GM12878 (cell line): ENCODE measurements around the gene C14orf93. TPM values are rescaled to one million over a fixed set of nuclear protein-coding genes. Genes with fewer than 3 reads are reported as not detected.

ENCODE experiments used
- ATAC-seq: fragments of 200-7000 bp; cut with Tn5 transposase; 3 replicates; pipeline ENCODE4 v1.9.1; 2020; ENCODE audit warnings: mild to moderate bottlenecking, moderate library complexity
- BruUV-seq: library from RNA; stranded (reverse); fragments of 400-500 nt; replicated peaks from 2 replicates; lab custom pipeline; 2021; lab: Mats Ljungman, UMichigan
- CTCF ChIA-PET: fragments of 300-600 bp; sonication (Branson Sonifier 250); formaldehyde crosslinking; extraction: SDS; loops from one replicate; lab custom pipeline; 2021; ENCODE audit warnings: inconsistent platforms; lab: Yijun Ruan, JAX
- POLR2A ChIA-PET: fragments of 350-600 bp; formaldehyde crosslinking; extraction: SDS; loops from one replicate; lab custom pipeline; 2021; ENCODE audit warnings: inconsistent platforms; lab: Charles Lee
- RAD21 ChIA-PET: fragments of 300-600 bp; sonication (Branson Sonifier 250); formaldehyde crosslinking; loops from one replicate; lab custom pipeline; 2023; ENCODE audit warnings: antibody characterized with exemption; ENCODE audit not compliant: unreplicated experiment; lab: Charles Lee
- SMC1A ChIA-PET: fragments of 300-600 bp; sonication (Branson Sonifier 250); formaldehyde crosslinking; loops from one replicate; lab custom pipeline; 2023; ENCODE audit not compliant: unreplicated experiment, uncharacterized antibody; lab: Charles Lee
- DNase-seq: peaks from one replicate; pipeline ENCODE4 v3.0.0-alpha.2; 2011; ENCODE audit warnings: low read depth, low spot score
- FAIRE-seq: peaks from 3 replicates; lab custom pipeline; 2011; peaks lifted over from hg19 to GRCh38; lab: Jason Lieb, UNC
- H2AFZ ChIP-seq: 2 replicates; pipeline ENCODE4 v1.6.0; 2011; ENCODE audit warnings: low read depth, low read length, control low read depth; ENCODE audit not compliant: control insufficient read depth
- H3K27ac ChIP-seq: 2 replicates; pipeline ENCODE4 v1.5.1; 2011; ENCODE audit warnings: control low read depth; ENCODE audit not compliant: control insufficient read depth, insufficient read depth
- H3K27me3 ChIP-seq, 2 experiments: replicated peaks in 1 of 2; 2 replicates each; pipeline versions ENCODE4 v1.6.0 to v1.6.1; 2011; ENCODE audit warnings: low read length in 1 of 2; ENCODE audit not compliant: control insufficient read depth in 2 of 2, insufficient read depth in 2 of 2
- H3K36me3 ChIP-seq, 2 experiments: 2 replicates each; pipeline ENCODE4 v1.5.1; 2011; ENCODE audit warnings: low read length in 1 of 2; ENCODE audit not compliant: control insufficient read depth in 2 of 2, insufficient read depth in 2 of 2
- H3K4me1 ChIP-seq: 2 replicates; pipeline ENCODE4 v1.6.1; 2011; ENCODE audit warnings: mild to moderate bottlenecking, low read length, moderate library complexity, mixed read lengths; ENCODE audit not compliant: control insufficient read depth, insufficient read depth
- H3K4me2 ChIP-seq: 2 replicates; pipeline ENCODE4 v1.6.0; 2011; ENCODE audit warnings: control low read depth; ENCODE audit not compliant: control insufficient read depth, insufficient read depth
- H3K4me3 ChIP-seq: fragments of 200-600 bp; sonication (generic); 2 replicates; pipeline ENCODE4 v1.5.1; 2016
- H3K79me2 ChIP-seq: 2 replicates; pipeline ENCODE4 v1.6.0; 2011; ENCODE audit warnings: low read length; ENCODE audit not compliant: control insufficient read depth, insufficient read depth
- H3K9ac ChIP-seq: 2 replicates; pipeline ENCODE4 v1.8.0; 2011; ENCODE audit warnings: low read length, control low read depth, mixed read lengths; ENCODE audit not compliant: control insufficient read depth, insufficient read depth
- H3K9me3 ChIP-seq: replicated peaks from 3 replicates; pipeline ENCODE4 v1.5.1; 2011; ENCODE audit warnings: mild to moderate bottlenecking, low read length; ENCODE audit not compliant: control insufficient read depth, insufficient read depth
- H4K20me1 ChIP-seq: 2 replicates; pipeline ENCODE4 v1.6.0; 2011; ENCODE audit not compliant: control insufficient read depth, insufficient read depth
- CREB1 ChIP-seq: IDR thresholded peaks from 2 replicates; pipeline ENCODE4 v1.6.1; 2012; ENCODE audit warnings: low read depth, mild to moderate bottlenecking, inconsistent platforms
- EGR1 ChIP-seq, 2 experiments: IDR thresholded peaks; 1 replicate in 1 of 2; 2 replicates in 1 of 2; pipeline ENCODE4 v1.6.1; 2011 to 2012; ENCODE audit warnings: low read depth in 2 of 2, low read length in 2 of 2, borderline replicate concordance in 1 of 2, mild to moderate bottlenecking in 1 of 2, moderate library complexity in 1 of 2
- KDM1A ChIP-seq: fragments of 200-600 bp; sonication (generic); IDR thresholded peaks from 2 replicates; pipeline ENCODE4 v1.6.1; 2016; ENCODE audit warnings: borderline replicate concordance
- MEF2B ChIP-seq: fragments of 450-650 bp; IDR thresholded peaks from 2 replicates; pipeline ENCODE4 v1.6.1; 2018; ENCODE audit warnings: mild to moderate bottlenecking, moderate library complexity; ENCODE audit not compliant: partially characterized antibody, poor library complexity, severe bottlenecking
- MTA2 ChIP-seq: fragments of 450-650 bp; IDR thresholded peaks from 2 replicates; pipeline ENCODE4 v1.6.1; 2016; ENCODE audit warnings: low read depth, mild to moderate bottlenecking, moderate library complexity
- MYC ChIP-seq: IDR thresholded peaks from 2 replicates; pipeline ENCODE4 v1.6.1; 2011; ENCODE audit warnings: mild to moderate bottlenecking, low read length, moderate library complexity, inconsistent platforms; ENCODE audit not compliant: insufficient read depth, insufficient replicate concordance, insufficient read length, severe bottlenecking
- NFIC ChIP-seq: IDR thresholded peaks from 2 replicates; pipeline ENCODE4 v1.6.1; 2012; ENCODE audit warnings: low read depth, mild to moderate bottlenecking, inconsistent platforms, low read length, moderate library complexity
- NR2C1 ChIP-seq: fragments of 450-650 bp; IDR thresholded peaks from 2 replicates; pipeline ENCODE4 v1.6.1; 2017; ENCODE audit warnings: antibody characterized with exemption, mild to moderate bottlenecking, moderate library complexity
- NR2C2 ChIP-seq: IDR thresholded peaks from 2 replicates; pipeline ENCODE4 v1.6.1; 2011; ENCODE audit warnings: borderline replicate concordance, low read depth; ENCODE audit not compliant: control insufficient read depth, insufficient read length
- SMARCA5 ChIP-seq: fragments of 450-650 bp; IDR thresholded peaks from 2 replicates; pipeline ENCODE4 v1.6.1; 2017; ENCODE audit warnings: mild to moderate bottlenecking
- WRNIP1 ChIP-seq: IDR thresholded peaks from 2 replicates; pipeline ENCODE4 v1.6.1; 2011; ENCODE audit warnings: low read depth, low read length, improper control_type of control experiment, borderline replicate concordance
- ZBTB33 ChIP-seq: fragments of 450-650 bp; IDR thresholded peaks from 2 replicates; pipeline ENCODE4 v1.6.1; 2017; ENCODE audit warnings: mild to moderate bottlenecking
- ZNF207 ChIP-seq: fragments of 450-650 bp; IDR thresholded peaks from 2 replicates; pipeline ENCODE4 v1.6.1; 2014; ENCODE audit warnings: antibody characterized with exemption, mild to moderate bottlenecking, borderline replicate concordance
- WGBS: methylation state at CpG from one replicate; pipeline ENCODE4 v1.1.6; 2016; ENCODE audit warnings: low lambda C conversion rate; ENCODE audit not compliant: insufficient replicate concordance, insufficient coverage; ENCODE audit errors: missing lambda C conversion rate; 5-methylcytosine and 5-hydroxymethylcytosine counted together
- in situ Hi-C: fragments of 300-500 bp; cut with MboI; formaldehyde crosslinking; loops from 9 replicates; pipeline ENCODE4 v1.14.3; 2018; ENCODE audit warnings: mixed read lengths
- intact Hi-C: fragments of 100-400 bp; cut with micrococcal nuclease; formaldehyde crosslinking; loops from one replicate; pipeline ENCODE4 v1.14.2; 2022; ENCODE audit not compliant: unreplicated experiment
- polyA plus RNA-seq, 11 experiments: library from polyadenylated mRNA; depleted of rRNA in 4 of 11; unstranded in 6 of 11; stranded (reverse) in 5 of 11; fragments of >200 nt; fragmentation: Nextera tagmentation in 4 of 11; fragmentation: Illumina TruSeq in 1 of 11; extraction: Ambion mirVana in 4 of 11; extraction: Trizol in 1 of 11; gene quantifications; 1 replicate in 1 of 11; 2 replicates in 10 of 11; pipeline versions ENCODE4 v1.2.1 to v1.2.3, GENCODE V29; 2011 to 2016; ENCODE audit warnings: inconsistent platforms in 2 of 11, missing spikeins in 2 of 11, low read depth in 1 of 11
- total RNA-seq, 4 experiments: library from RNA; depleted of rRNA in 3 of 4; stranded (reverse); fragments of >200 nt in 3 of 4; fragmentation: Illumina TruSeq in 1 of 4; extraction: Trizol in 1 of 4; gene quantifications; 2 replicates each; pipeline versions ENCODE4 v1.2.1 to v1.2.3, GENCODE V29; 2013 to 2021

The C14orf93 gene
- total and polyA plus RNA-seq, 10 of the 15 experiments (the other 5 are each of a cell fraction or from before 2014, with no cell fraction given) = 1.8 to 13.9 (median 10.2) TPM

- RAD21 ChIA-PET = no interaction called here
- SMC1A ChIA-PET = interaction anchor here (2.0 to 2.4 kb wide), 2 partner anchors 46 to 55 kb away, joined by 5 to 6 read pairs; no protein-coding TSS in a partner anchor
Measured at GRCh38 chr14:23041729-23042128, 31.8 kb upstream of the C14orf93 start.

More at GRCh38 chr14:23041729-23042128, 31.8 kb upstream of the C14orf93 start:
- CTCF ChIA-PET = interaction anchor here (0.5 to 3.2 kb wide), 3 partner anchors 18 to 55 kb away, joined by 4 to 14 read pairs (median 9); no protein-coding TSS in a partner anchor
- no peak overlapping the region for H3K9ac ChIP-seq
- TF ChIP-seq MEF2B (no peak), NFIC (no peak), KDM1A (no peak), CREB1 (no peak), ZNF207 (no peak), EGR1 (IDR thresholded peaks at IDR 0.05; ENCODE audit: borderline replicate concordance in 1 of 2, low read depth in 2 of 2, low read length in 2 of 2) (no peak), MYC (no peak), MTA2 (no peak), NR2C1 (no peak), NR2C2 (no peak), SMARCA5 (no peak), WRNIP1 (no peak), ZBTB33 (no peak)
- intact Hi-C loops (no loop called here), in situ Hi-C loops (no loop called here)
- H3K36me3 ChIP-seq = no peaks in the 10 kb centered on the region
- POLR2A ChIA-PET = no interaction called here
- no peaks in the 10 kb centered on the region for H3K79me2 ChIP-seq
- H3K27me3 ChIP-seq = no peaks in the 10 kb centered on the region; a peak in 2 of 4 replicates
- H3K4me1 ChIP-seq = no peaks in the 10 kb centered on the region
- no peak overlapping the region for H2AFZ ChIP-seq
- no peak overlapping the region for H3K4me3 ChIP-seq
- FAIRE-seq (no peak), ATAC-seq (no peak), DNase-seq (no peak)
- H4K20me1 ChIP-seq = no peaks in the 10 kb centered on the region
- H3K4me2 ChIP-seq = no peak overlapping the region
- H3K27ac ChIP-seq = no peak overlapping the region
- WGBS = 34% methylated on average over 7 of the region's 8 CpGs
- no peaks in the 10 kb centered on the region for H3K9me3 ChIP-seq
- no TSS peak for BruUV-seq
